ENCODE results near the gene IBA57. TPM values are rescaled to one million over a fixed set of nuclear protein-coding genes. Genes with fewer than 3 reads are reported as not detected.

Gene IBA57
- total and polyA plus RNA-seq, 2 of the 8 experiments (the other 6 are each of a cell fraction or from before 2014, with no cell fraction given): 2.6 to 5.9 TPM

GRCh38 chr1:228131766-228132165 is 33.8 kb upstream of the IBA57 start:
- Histone ChIP-seq H2AFZ (ENCODE audit: low read length) (no peak overlapping the region), H4K5ac (ENCODE audit: insufficient read length, low read depth, low read length) (no peak overlapping the region), H3K4me1 (replicated peaks in 1 of 4; ENCODE audit: control insufficient read depth in 3 of 4, insufficient read depth in 4 of 4, low read length in 3 of 4) (no peaks in the 10 kb centered on the region; a peak in 1 of 7 replicates), H4K20me1 (replicated peaks in 1 of 2; ENCODE audit: control insufficient read depth in 1 of 2, insufficient read depth in 2 of 2, low read length in 2 of 2) (no peaks in the 10 kb centered on the region), H3K4me3 (ENCODE audit: extremely low read depth in 1 of 4, insufficient read depth in 2 of 4, low read depth in 3 of 4, low read length in 4 of 4) (no peak overlapping the region), H3K27ac (ENCODE audit: low read depth, low read length) (no peak overlapping the region), H3K79me2 (ENCODE audit: control insufficient read depth in 1 of 2, insufficient read depth in 2 of 2, low read length in 2 of 2) (no peaks in the 10 kb centered on the region), H2BK15ac (ENCODE audit: low read length) (no peak overlapping the region), H3K23me2 (ENCODE audit: low read depth, low read length) (no peaks in the 10 kb centered on the region), H4K91ac (replicated peaks; ENCODE audit: insufficient read length, low read length) (no peak overlapping the region), H2BK12ac (ENCODE audit: low read depth, low read length) (no peak overlapping the region), H3K23ac (ENCODE audit: insufficient read length) (no peak overlapping the region), H2BK5ac (ENCODE audit: low read depth, low read length) (no peak overlapping the region), H3K36me3 (ENCODE audit: control insufficient read depth in 2 of 4, insufficient read depth in 4 of 4, low read length in 3 of 4) (no peaks in the 10 kb centered on the region), H3K4me2 (ENCODE audit: insufficient read depth in 1 of 2, low read depth in 2 of 2, low read length in 2 of 2) (no peak overlapping the region), H3K9me3 (ENCODE audit: insufficient read depth in 2 of 2, low read depth in 1 of 2, low read length in 1 of 2) (no peaks in the 10 kb centered on the region), H3K79me1 (ENCODE audit: low read depth, low read length) (no peaks in the 10 kb centered on the region; the same call in 1 of the 2 replicates), H3K9ac (replicated peaks in 1 of 4; ENCODE audit: extremely low read depth in 1 of 4, low read depth in 3 of 4, low read length in 3 of 4) (no peak overlapping the region), H2BK120ac (replicated peaks; ENCODE audit: low read depth, low read length) (no peak overlapping the region), H3K27me3 (replicated peaks in 1 of 4; ENCODE audit: control insufficient read depth in 3 of 4, extremely low read depth in 1 of 4, insufficient read depth in 3 of 4, low read length in 3 of 4) (peaks cover 0 to 21% (median 7%) of the 10 kb centered on the region in 4 experiments; a peak in 6 of 7 replicates), H3K18ac (ENCODE audit: extremely low read depth, low read length) (no peak overlapping the region), H4K8ac (ENCODE audit: extremely low read depth, insufficient read depth, low read length) (no peak overlapping the region), H2AK5ac (ENCODE audit: low read depth, low read length) (no peak overlapping the region), H3K14ac (ENCODE audit: insufficient read length) (no peak overlapping the region), H2BK20ac (ENCODE audit: low read length) (no peak overlapping the region), H3K4ac (replicated peaks; ENCODE audit: insufficient read length, low read depth, low read length) (no peak overlapping the region), H3K56ac (replicated peaks; ENCODE audit: insufficient read length, low read depth, low read length) (no peak overlapping the region)
- FAIRE-seq (no peak), DNase-seq (ENCODE audit: low read depth in 1 of 2, low spot score in 2 of 2) (no peak)
- WGBS, 2 experiments (ENCODE audit: extremely low coverage in 1 of 2, insufficient coverage in 1 of 2, insufficient read length in 1 of 2, insufficient replicate concordance in 2 of 2, low coverage in 1 of 2, low lambda C conversion rate in 2 of 2, missing lambda C conversion rate in 1 of 2): 71% methylated on average over 2 of the region's 2 CpGs; no CpG with 5 or more reads in 1 of the 2 experiments
- CTCF ChIA-PET (ENCODE audit: partially characterized antibody): interaction anchor here (1.2 to 4.6 kb wide), 7 partner anchors 11 to 236 kb away, joined by 3 to 40 read pairs (median 5); partner anchors contain the start of gene IBA57
- POLR2A ChIA-PET (ENCODE audit: partially characterized antibody): interaction anchor here (0.9 kb wide), 1 partner anchor 50 kb away, joined by 3 read pairs; no protein-coding TSS in a partner anchor
- TF ChIP-seq TBP (IDR thresholded peaks at IDR 0.05; ENCODE audit: low read depth, low read length) (no peak), GABPA (IDR thresholded peaks at IDR 0.05; ENCODE audit: borderline replicate concordance, insufficient read depth, low read length) (no peak), FOSL1 (IDR thresholded peaks at IDR 0.05; ENCODE audit: insufficient read depth, low read depth, low read length) (no peak), E2F6 (IDR thresholded peaks at IDR 0.05) (no peak), TAF7 (optimal IDR thresholded peaks at IDR 0.05; ENCODE audit: borderline replicate concordance, low read depth, low read length) (no peak), YY1 (IDR thresholded peaks at IDR 0.05; ENCODE audit: low read depth, low read length) (no peak), SIN3A (conservative IDR thresholded peaks at IDR 0.05 in 1 of 2, IDR thresholded peaks at IDR 0.05 in 1 of 2; ENCODE audit: low read depth in 1 of 2, low read length in 2 of 2) (no peak), ASH2L (IDR thresholded peaks at IDR 0.05; ENCODE audit: low read length) (no peak), CREB1 (IDR thresholded peaks at IDR 0.05) (no peak), CBX8 (IDR thresholded peaks at IDR 0.05; ENCODE audit: borderline replicate concordance, low read depth, low read length) (no peak), RXRA (IDR thresholded peaks at IDR 0.05; ENCODE audit: insufficient read depth, low read depth, low read length) (no peak), TCF12 (IDR thresholded peaks at IDR 0.05; ENCODE audit: low read depth, low read length) (no peak), NRF1 (IDR thresholded peaks at IDR 0.05; ENCODE audit: low read depth, low read length) (no peak), RAD21 (IDR thresholded peaks at IDR 0.05 in 1 of 2, conservative IDR thresholded peaks at IDR 0.05 in 1 of 2; ENCODE audit: low read depth in 2 of 2, low read length in 2 of 2) (no peak)
